GM19395 (cell line): Measurements from ENCODE around the gene WFDC12.
"Not testable (repeated sequence)": the region's sequence is repeated elsewhere in the genome, so short reads cannot be mapped to it uniquely, and the experiment has no call there.

Source experiments
- ATAC-seq: cut with Tn5 transposase; IDR thresholded peaks from one replicate; pipeline ENCODE4 v1.9.1; 2021; ENCODE audit warnings: mild to moderate bottlenecking, moderate library complexity; ENCODE audit not compliant: unreplicated experiment

WFDC12 gene

GRCh38 chr20:45124365-45124764, at the start of gene WFDC12:
Gene WFDC12 (minus strand): TSS chr20:45124465. CDS start chr20:45124447, 18 bp downstream.
- ATAC-seq, result no peak

- ATAC-seq, result no peak
Measured at GRCh38 chr20:45173522-45173921, 49.3 kb upstream of the WFDC12 start.

GRCh38 chr20:45164906-45165305, 40.6 kb upstream of the WFDC12 start:
- no peak for ATAC-seq

- no peak for ATAC-seq
Measured at GRCh38 chr20:45163083-45163803, 39.0 kb upstream of the WFDC12 start.

- no peak for ATAC-seq
Measured at GRCh38 chr20:45157962-45158361, 33.7 kb upstream of the WFDC12 start.

- ATAC-seq, result no peak
Measured at GRCh38 chr20:45156713-45157112, 32.4 kb upstream of the WFDC12 start.

- ATAC-seq, result not testable (repeated sequence)
Measured at GRCh38 chr20:45154794-45155193, 30.5 kb upstream of the WFDC12 start.

- ATAC-seq, result no peak
Measured at GRCh38 chr20:45154183-45154582, 29.9 kb upstream of the WFDC12 start.

GRCh38 chr20:45153752-45154151, 29.5 kb upstream of the WFDC12 start:
- no peak for ATAC-seq

GRCh38 chr20:45153147-45153546, 28.9 kb upstream of the WFDC12 start:
- ATAC-seq, result no peak

- no peak for ATAC-seq
Measured at GRCh38 chr20:45152405-45152804, 28.1 kb upstream of the WFDC12 start.

GRCh38 chr20:45149062-45149461, 24.8 kb upstream of the WFDC12 start:
- ATAC-seq, result no peak

- no peak for ATAC-seq
Measured at GRCh38 chr20:45140836-45141235, 16.6 kb upstream of the WFDC12 start.

GRCh38 chr20:45139733-45140375, 15.6 kb upstream of the WFDC12 start:
- ATAC-seq, result not testable (repeated sequence)

GRCh38 chr20:45138561-45139300, 14.5 kb upstream of the WFDC12 start:
- no peak for ATAC-seq

GRCh38 chr20:45136911-45137310, 12.6 kb upstream of the WFDC12 start:
- no peak for ATAC-seq

- ATAC-seq, result no peak
Measured at GRCh38 chr20:45128099-45128498, 3.8 kb upstream of the WFDC12 start.

GRCh38 chr20:45121388-45121787, 2.9 kb downstream of the WFDC12 start:
- ATAC-seq, result no peak

- no peak for ATAC-seq
Measured at GRCh38 chr20:45119556-45120266, 4.6 kb downstream of the WFDC12 start.

GRCh38 chr20:45118028-45118427, 6.2 kb downstream of the WFDC12 start:
- ATAC-seq, result no peak

- no peak for ATAC-seq
Measured at GRCh38 chr20:45117581-45117980, 6.7 kb downstream of the WFDC12 start.
